Lower lobe of right lung (tissue), 2 donors: ENCODE results near the gene LRRC4C. TPM values are rescaled to one million over a fixed set of nuclear protein-coding genes. Genes with fewer than 3 reads are reported as not detected.

Experiments used
- ATAC-seq, 2 donors: fragments of 200-7000 bp; cut with Tn5 transposase; one replicate each; pipeline ENCODE4 v1.9.1; 2020 to 2022; ENCODE audit warnings: mild to moderate bottlenecking in 2 of 2, moderate library complexity in 2 of 2
- DNase-seq: peaks from one replicate; pipeline ENCODE4 v3.0.0-alpha.2; 2020
- H3K27ac ChIP-seq: fragments of 200-600 bp; one replicate; pipeline ENCODE4 v1.8.0; 2022
- H3K27me3 ChIP-seq: fragments of 200-600 bp; one replicate; pipeline ENCODE4 v1.8.0; 2022; ENCODE audit warnings: low read depth
- H3K36me3 ChIP-seq: fragments of 200-600 bp; one replicate; pipeline ENCODE4 v1.8.0; 2022; ENCODE audit warnings: mild to moderate bottlenecking
- H3K4me1 ChIP-seq: fragments of 200-600 bp; one replicate; pipeline ENCODE4 v1.8.0; 2022
- H3K4me3 ChIP-seq: fragments of 200-600 bp; one replicate; pipeline ENCODE4 v1.8.0; 2022; ENCODE audit warnings: mild to moderate bottlenecking
- H3K9me3 ChIP-seq: fragments of 200-600 bp; one replicate; pipeline ENCODE4 v1.8.0; 2022
- CTCF ChIP-seq: fragments of 200-600 bp; IDR thresholded peaks from one replicate; pipeline ENCODE4 v1.8.0; 2022; ENCODE audit warnings: antibody characterized with exemption, mild to moderate bottlenecking
- intact Hi-C: fragments of 100-400 bp; cut with DNase I; formaldehyde crosslinking; loops from one replicate; pipeline ENCODE4 v1.11.0; 2022
- total RNA-seq: library from RNA; stranded (reverse); fragmentation: NEBNext Ultra II Directional; extraction: Animal tissue kit (Norgen Biotek cat#: 25700); gene quantifications from one replicate; pipeline ENCODE4 v1.2.1, GENCODE V29; 2021
- donor health status: DM: no; HTN: yes; CAD: no; lungs with severe emphysema.

The LRRC4C gene
- total RNA-seq, 1 donor from 2014 or later = 0.86 TPM

GRCh38 chr11:40302669-40303068, 1156.8 kb downstream of the LRRC4C start:
- intact Hi-C loops = no loop called here
- ATAC-seq = no peak
- DNase-seq = no peak

GRCh38 chr11:40295466-40295865, 1164.0 kb downstream of the LRRC4C start:
- Histone ChIP-seq H3K9me3 (no peaks in the 10 kb centered on the region), H3K27ac (no peak overlapping the region), H3K4me1 (peaks cover 6% of the 10 kb centered on the region), H3K27me3 (peaks cover 5% of the 10 kb centered on the region), H3K36me3 (no peaks in the 10 kb centered on the region), H3K4me3 (no peak overlapping the region)
- intact Hi-C loops = no loop called here
- DNase-seq = no peak
- no peak for ATAC-seq
- no peak for TF ChIP-seq CTCF

More at GRCh38 chr11:40302669-40303068, 1156.8 kb downstream of the LRRC4C start:
- H3K4me1 ChIP-seq = no peaks in the 10 kb centered on the region
- H3K27ac ChIP-seq = no peak overlapping the region
- H3K36me3 ChIP-seq = no peaks in the 10 kb centered on the region
- TF ChIP-seq CTCF = no peak
- no peaks in the 10 kb centered on the region for H3K27me3 ChIP-seq
- no peak overlapping the region for H3K4me3 ChIP-seq
- H3K9me3 ChIP-seq = no peaks in the 10 kb centered on the region

DNA sequence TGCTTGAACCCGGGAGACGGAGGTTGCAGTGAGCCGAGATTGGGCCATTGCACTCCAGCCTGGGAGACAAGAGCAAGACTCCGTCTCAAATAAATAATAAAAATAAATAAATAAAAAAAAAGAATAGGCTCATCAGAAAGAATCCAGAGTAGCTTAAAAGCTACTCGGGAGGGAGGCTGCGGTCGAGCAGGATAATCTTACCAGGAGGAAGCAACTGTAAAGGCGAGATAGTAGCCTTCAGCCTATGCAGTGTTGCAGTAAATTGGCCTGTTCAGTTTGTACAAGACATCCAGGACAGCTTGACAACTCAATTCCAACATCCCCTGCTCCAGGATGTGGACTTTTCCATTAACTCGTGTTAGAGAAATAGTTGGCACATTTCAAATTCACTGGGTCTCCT, 1164.7 kb downstream of the LRRC4C start:
- intact Hi-C loops = no loop called here
- no peak for ATAC-seq

DNA sequence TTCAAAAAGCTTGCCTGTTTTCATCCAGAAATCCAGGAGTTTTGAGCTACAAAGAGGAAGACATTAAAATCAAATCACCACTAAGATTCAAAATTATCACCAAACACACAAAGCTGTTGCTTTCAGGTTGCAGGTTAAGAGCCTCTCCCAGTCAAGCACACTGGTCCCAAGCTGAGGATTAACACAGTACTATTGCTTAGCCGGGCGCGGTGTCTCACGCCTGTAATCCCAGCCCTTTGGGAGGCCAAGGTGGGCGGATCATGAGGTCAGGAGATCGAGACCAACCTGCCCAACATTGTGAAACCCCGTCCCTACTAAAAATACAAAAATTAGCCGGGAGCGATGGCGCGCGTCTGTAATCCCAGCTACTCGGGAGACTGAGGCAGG, 1165.1 kb downstream of the LRRC4C start:
- intact Hi-C loops = no loop called here

More for the DNA sequence above, 1164.7 kb downstream of the LRRC4C start:
- no peak for DNase-seq
- peaks cover 5% of the 10 kb centered on the region for H3K27me3 ChIP-seq
- peaks cover 6% of the 10 kb centered on the region for H3K4me1 ChIP-seq
- no peak for TF ChIP-seq CTCF
- H3K36me3 ChIP-seq = no peaks in the 10 kb centered on the region
- H3K27ac ChIP-seq = no peak overlapping the region
- H3K9me3 ChIP-seq = no peaks in the 10 kb centered on the region
- no peak overlapping the region for H3K4me3 ChIP-seq

DNA sequence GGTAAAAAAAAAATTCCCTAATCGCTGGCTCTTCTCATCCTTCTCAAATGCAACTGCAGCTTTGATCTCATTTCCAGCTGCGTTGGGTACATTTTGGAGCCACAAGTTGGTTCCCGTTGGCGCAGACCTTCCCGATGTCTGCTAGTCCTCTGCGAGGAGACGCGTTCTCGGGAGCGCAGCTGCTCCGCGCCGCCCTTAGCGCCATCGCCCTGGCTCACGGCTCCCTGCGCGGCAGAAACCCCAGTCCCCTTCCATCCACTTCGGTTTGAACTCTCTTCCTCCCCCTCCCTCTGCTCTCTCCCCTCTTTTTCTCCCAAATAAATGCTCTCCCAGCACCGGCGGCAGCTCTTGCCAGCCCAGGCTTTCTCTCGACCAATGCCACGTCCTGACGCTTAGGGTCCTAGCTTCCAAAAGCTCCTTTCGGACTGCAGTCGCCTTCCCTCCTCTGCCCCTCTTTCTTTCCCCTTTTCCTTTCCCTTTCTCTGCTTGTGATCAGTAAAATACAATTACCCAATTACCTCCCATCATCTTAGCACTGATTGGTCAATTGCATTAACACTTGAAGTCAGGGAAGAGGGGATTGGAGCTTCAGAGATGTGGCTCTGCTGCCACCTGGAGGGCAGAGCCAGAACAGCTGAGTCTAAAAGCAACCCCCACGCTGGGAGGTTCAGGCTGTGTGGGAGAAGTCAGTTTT, 1165.7 kb downstream of the LRRC4C start:
- H3K4me1 ChIP-seq = peaks cover 6% of the 10 kb centered on the region
- H3K36me3 ChIP-seq = no peaks in the 10 kb centered on the region
- peaks cover 5% of the 10 kb centered on the region for H3K27me3 ChIP-seq
- H3K4me3 ChIP-seq = peak overlapping the region; percentile 73
- peak; percentile 90 for TF ChIP-seq CTCF
- peak overlapping the region; percentile 77 for H3K27ac ChIP-seq
- no peaks in the 10 kb centered on the region for H3K9me3 ChIP-seq
- ATAC-seq = peak; percentile 95 to 96
- intact Hi-C loops = no loop called here
- DNase-seq = peak; percentile 55

More for the DNA sequence above, 1165.1 kb downstream of the LRRC4C start:
- Histone ChIP-seq H3K4me3 (peak overlapping the region; percentile 73), H3K36me3 (no peaks in the 10 kb centered on the region), H3K27ac (no peak overlapping the region), H3K4me1 (peaks cover 6% of the 10 kb centered on the region), H3K9me3 (no peaks in the 10 kb centered on the region), H3K27me3 (peaks cover 5% of the 10 kb centered on the region)
- no peak for TF ChIP-seq CTCF
- ATAC-seq = peak; percentile 3 to 11
- DNase-seq = no peak
